ENCODE results near the gene NRSN1. TPM values are rescaled to one million over a fixed set of nuclear protein-coding genes. Genes with fewer than 3 reads are reported as not detected.

Gene NRSN1
- total RNA-seq, 1 donor from 2014 or later: 1.4 TPM

- Mint-ChIP-seq H3K27ac (peak overlapping the region; percentile 26), H3K36me3 (no peaks in the 10 kb centered on the region), H3K27me3 (ENCODE audit: low read depth) (no peaks in the 10 kb centered on the region), H3K4me3 (no peak overlapping the region), H3K9me3 (peaks cover 7% of the 10 kb centered on the region), H3K4me1 (peaks cover 31% of the 10 kb centered on the region)
- no peak for DNase-seq (ENCODE audit: low spot score in 2 of 2, unreplicated experiment in 2 of 2)
- TF ChIP-seq CTCF (IDR thresholded peaks at IDR 0.05; ENCODE audit: unreplicated experiment): no peak
These were observed 22.7 kb downstream of the NRSN1 start for GRCh38 chr6:24148684-24149083.

- TF ChIP-seq CTCF (IDR thresholded peaks at IDR 0.05; ENCODE audit: unreplicated experiment): no peak
- no peaks in the 10 kb centered on the region for H3K27me3 Mint-ChIP-seq (ENCODE audit: low read depth)
- H3K4me1 Mint-ChIP-seq: peaks cover 31% of the 10 kb centered on the region
These were observed 23.3 kb downstream of the NRSN1 start for GRCh38 chr6:24149296-24149695.

GRCh38 chr6:24149836-24150235, 23.8 kb downstream of the NRSN1 start:
- Mint-ChIP-seq H3K36me3 (no peaks in the 10 kb centered on the region), H3K9me3 (peaks cover 7% of the 10 kb centered on the region), H3K27ac (no peak overlapping the region), H3K4me1 (peaks cover 31% of the 10 kb centered on the region), H3K27me3 (ENCODE audit: low read depth) (no peaks in the 10 kb centered on the region), H3K4me3 (no peak overlapping the region)
- TF ChIP-seq CTCF (IDR thresholded peaks at IDR 0.05; ENCODE audit: unreplicated experiment): no peak
- no peak for DNase-seq (ENCODE audit: low spot score in 2 of 2, unreplicated experiment in 2 of 2)

More at GRCh38 chr6:24149296-24149695, 23.3 kb downstream of the NRSN1 start:
- Mint-ChIP-seq H3K9me3 (peaks cover 7% of the 10 kb centered on the region), H3K36me3 (no peaks in the 10 kb centered on the region), H3K27ac (no peak overlapping the region), H3K4me3 (no peak overlapping the region)
- no peak for DNase-seq (ENCODE audit: low spot score in 2 of 2, unreplicated experiment in 2 of 2)

GRCh38 chr6:24152014-24152413, 26.0 kb downstream of the NRSN1 start:
- H3K9me3 Mint-ChIP-seq: peaks cover 7% of the 10 kb centered on the region
- peaks cover 29% of the 10 kb centered on the region for H3K4me1 Mint-ChIP-seq
- no peak for TF ChIP-seq CTCF (IDR thresholded peaks at IDR 0.05; ENCODE audit: unreplicated experiment)
- H3K36me3 Mint-ChIP-seq: no peaks in the 10 kb centered on the region
- DNase-seq (ENCODE audit: low spot score in 2 of 2, unreplicated experiment in 2 of 2): no peak
- H3K4me3 Mint-ChIP-seq: no peak overlapping the region
- H3K27ac Mint-ChIP-seq: no peak overlapping the region
- no peaks in the 10 kb centered on the region for H3K27me3 Mint-ChIP-seq (ENCODE audit: low read depth)

GRCh38 chr6:24154121-24154520, 28.1 kb downstream of the NRSN1 start:
- H3K4me1 Mint-ChIP-seq: peaks cover 9% of the 10 kb centered on the region
- no peak for TF ChIP-seq CTCF (IDR thresholded peaks at IDR 0.05; ENCODE audit: unreplicated experiment)
- no peak for DNase-seq (ENCODE audit: low spot score in 2 of 2, unreplicated experiment in 2 of 2)

GRCh38 chr6:24157886-24158285, 31.9 kb downstream of the NRSN1 start:
- H3K27me3 Mint-ChIP-seq (ENCODE audit: low read depth): no peaks in the 10 kb centered on the region
- H3K27ac Mint-ChIP-seq: no peak overlapping the region
- H3K36me3 Mint-ChIP-seq: no peaks in the 10 kb centered on the region
- no peak for DNase-seq (ENCODE audit: low spot score in 2 of 2, unreplicated experiment in 2 of 2)
- H3K9me3 Mint-ChIP-seq: peaks cover 13% of the 10 kb centered on the region
- no peak for TF ChIP-seq CTCF (IDR thresholded peaks at IDR 0.05; ENCODE audit: unreplicated experiment)
- H3K4me1 Mint-ChIP-seq: no peaks in the 10 kb centered on the region
- H3K4me3 Mint-ChIP-seq: no peak overlapping the region

More at GRCh38 chr6:24154121-24154520, 28.1 kb downstream of the NRSN1 start:
- Mint-ChIP-seq H3K9me3 (peaks cover 7% of the 10 kb centered on the region), H3K36me3 (no peaks in the 10 kb centered on the region), H3K27me3 (ENCODE audit: low read depth) (no peaks in the 10 kb centered on the region), H3K27ac (no peak overlapping the region), H3K4me3 (no peak overlapping the region)

Measured in mesothelial cell of epicardium (in vitro differentiated cells).